Measurements from ENCODE around the gene B3GNT2. TPM values are rescaled to one million over a fixed set of nuclear protein-coding genes. Genes with fewer than 3 reads are reported as not detected.
"Not testable (repeated sequence)": the region's sequence is repeated elsewhere in the genome, so short reads cannot be mapped to it uniquely, and the experiment has no call there.

The B3GNT2 gene, protein sequence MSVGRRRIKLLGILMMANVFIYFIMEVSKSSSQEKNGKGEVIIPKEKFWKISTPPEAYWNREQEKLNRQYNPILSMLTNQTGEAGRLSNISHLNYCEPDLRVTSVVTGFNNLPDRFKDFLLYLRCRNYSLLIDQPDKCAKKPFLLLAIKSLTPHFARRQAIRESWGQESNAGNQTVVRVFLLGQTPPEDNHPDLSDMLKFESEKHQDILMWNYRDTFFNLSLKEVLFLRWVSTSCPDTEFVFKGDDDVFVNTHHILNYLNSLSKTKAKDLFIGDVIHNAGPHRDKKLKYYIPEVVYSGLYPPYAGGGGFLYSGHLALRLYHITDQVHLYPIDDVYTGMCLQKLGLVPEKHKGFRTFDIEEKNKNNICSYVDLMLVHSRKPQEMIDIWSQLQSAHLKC
- total RNA-seq (2014; rRNA removed; shearing (Covaris generic)) = 18.7 and 21.9 TPM in 2 replicates

DNA sequence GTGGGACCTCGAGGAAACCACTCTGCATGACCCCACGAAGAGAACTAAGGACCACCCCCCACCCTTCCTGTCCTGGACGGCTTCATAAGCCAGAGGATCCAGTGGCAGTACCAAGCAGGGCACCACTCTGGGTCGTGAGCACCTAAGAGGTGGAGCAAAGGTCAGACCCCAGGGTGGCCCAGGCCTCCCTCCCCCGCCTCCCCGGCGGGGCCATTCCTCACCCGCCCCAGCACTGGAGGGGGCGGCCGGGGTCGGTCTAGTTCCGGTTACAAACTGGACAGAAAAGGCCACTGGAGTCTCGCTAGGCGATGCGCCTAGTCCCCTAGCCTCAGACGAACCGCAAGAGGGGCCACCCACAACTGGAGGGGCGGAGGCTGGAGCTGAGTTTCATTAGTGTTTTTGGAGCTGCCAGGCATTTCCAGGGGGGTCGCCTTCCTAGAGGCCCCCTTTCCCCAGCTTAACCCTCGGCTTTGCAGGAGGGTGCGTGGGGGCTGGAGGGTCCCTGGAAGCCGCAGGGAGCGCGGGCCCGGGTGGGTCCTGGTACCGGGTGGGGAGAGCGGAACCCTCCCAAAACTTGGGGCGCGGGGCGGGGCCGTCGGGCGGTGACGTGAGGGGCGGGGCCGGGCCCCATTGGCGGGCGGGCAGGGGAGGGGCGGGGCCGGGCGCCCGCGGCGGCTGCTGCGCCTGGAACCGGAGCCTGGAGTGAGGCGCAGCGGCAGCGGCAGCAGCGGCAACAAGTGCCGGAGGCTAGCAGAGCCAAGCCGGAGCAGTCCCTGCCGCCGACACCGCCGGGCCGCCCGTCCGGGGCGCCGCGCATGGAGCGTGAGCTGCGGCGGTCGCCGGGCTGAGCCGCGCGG, at the start of gene B3GNT2:
TSS of gene B3GNT2 (plus strand) at position 695 of the 857 bp plus-strand sequence. CDS start 26,106 bp downstream, outside the sequence.
- DNase-seq (ENCODE audit: low spot score) = peak; percentile 36

DNA sequence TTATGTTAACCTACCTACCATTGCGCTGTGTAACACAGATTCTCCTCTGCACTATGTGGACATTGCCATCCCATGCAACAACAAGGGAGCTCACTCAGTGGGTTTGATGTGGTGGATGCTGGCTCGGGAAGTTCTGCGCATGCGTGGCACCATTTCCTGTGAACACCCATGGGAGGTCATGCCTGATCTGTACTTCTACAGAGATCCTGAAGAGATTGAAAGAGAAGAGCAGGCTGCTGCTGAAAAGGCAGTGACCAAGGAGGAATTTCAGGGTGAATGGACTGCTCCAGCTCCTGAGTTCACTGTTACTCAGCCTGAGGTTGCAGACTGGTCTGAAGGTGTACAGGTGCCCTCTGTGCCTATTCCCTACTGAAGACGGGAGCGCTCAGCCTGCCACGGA, 49.1 kb upstream of the B3GNT2 start:
- DNase-seq (ENCODE audit: low spot score) = not testable (repeated sequence)

DNA sequence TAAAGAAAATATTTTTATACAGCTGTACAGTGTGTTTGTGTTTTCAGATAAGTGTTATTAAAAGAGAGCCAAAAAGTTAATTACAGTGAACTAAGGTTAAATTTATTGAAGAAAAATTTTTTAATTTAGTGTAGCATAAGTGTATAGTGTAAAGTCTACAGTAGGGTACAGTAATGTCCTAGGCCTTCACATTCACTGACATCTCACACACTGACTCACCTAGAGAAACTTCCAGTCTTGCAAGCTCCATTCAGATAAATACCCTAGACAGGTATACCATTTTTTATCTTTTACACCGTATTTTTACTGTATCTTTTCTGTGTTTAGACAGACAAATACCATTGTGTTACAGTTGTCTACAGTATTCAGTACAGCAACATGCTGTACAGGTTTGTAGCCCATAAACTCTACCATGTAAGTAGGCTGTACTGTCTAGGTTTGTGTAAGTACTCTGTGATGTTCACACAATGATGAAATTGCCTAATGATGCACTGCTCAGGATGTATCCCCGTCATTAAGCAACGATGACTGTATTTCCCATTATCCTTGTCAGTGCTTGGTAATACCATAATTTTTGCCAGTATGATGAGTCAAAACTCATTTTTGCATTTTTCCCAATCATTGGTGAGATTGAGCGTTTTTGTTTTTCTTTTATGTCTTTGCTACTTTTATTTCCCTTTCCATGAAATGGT, 48.2 kb upstream of the B3GNT2 start:
- DNase-seq (ENCODE audit: low spot score) = no peak

DNA sequence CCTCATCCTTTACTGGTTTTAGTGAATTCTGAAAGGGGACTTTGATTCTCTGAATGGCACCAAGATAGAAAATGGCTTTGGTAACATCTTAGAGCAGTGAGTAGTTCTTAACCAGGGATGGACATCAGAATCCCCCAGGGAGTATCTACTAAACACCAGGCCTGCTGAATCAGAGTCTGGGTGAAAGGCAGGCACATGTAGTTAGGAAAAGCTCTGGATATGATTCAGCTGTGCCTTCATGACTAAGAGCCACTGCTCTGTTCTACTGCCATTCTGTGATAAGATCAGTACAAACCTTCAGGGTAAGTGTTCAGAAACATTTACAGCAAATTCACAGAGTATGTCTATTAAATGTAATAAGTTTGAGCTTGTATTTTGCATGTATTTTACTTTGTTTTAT, 46.2 kb upstream of the B3GNT2 start:
- DNase-seq (ENCODE audit: low spot score) = peak; percentile 42

DNA sequence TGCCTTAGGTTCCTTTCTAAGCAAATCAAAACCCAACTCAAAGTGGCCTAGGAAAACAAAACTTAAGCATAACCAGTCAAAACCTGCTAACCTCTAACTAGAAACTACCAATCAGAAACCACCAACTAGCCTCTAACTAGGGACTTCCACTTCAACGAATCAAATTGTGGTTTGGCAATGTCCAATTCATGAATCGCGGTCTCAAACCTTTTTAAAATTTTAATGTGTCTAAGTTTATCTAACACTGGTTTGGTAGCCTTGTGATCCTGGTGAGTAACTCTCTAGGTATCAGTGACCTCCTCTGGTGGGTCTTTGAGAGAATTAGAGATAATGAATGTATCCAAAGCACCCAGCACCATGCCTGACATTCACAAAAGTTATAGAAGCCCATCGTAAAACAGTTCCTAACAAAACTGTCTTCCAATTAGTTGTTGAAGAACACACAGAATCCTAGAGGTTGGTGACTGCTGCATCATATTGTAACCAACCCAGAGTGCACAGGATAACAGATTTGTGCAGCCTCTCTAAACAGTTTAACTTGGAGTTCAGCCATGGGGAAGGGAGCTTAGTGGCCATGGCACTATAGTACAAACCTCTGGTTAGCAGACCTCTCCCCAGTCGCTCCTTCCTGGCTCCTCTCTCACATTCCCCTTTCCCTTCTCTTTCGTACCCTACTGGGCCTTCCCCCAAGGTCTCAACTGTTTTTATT, 45.2 kb upstream of the B3GNT2 start:
- DNase-seq (ENCODE audit: low spot score) = no peak

DNA sequence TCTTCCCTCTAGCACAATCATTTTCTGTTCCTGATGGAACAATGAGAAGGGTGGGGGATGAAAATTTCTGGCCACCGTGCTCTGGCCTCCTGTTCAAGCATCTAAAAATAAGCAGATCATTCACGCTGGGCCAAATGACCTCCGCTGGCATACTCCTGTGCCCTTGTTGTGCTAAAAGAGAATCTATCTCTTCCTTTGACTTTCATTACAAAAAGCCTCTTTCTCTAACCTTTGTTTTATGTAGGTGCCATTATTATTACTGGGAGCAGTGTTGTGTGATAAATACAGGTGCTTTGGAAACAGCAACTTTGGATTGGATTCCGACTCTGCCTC, 44.6 kb upstream of the B3GNT2 start:
- DNase-seq (ENCODE audit: low spot score) = no peak

DNA sequence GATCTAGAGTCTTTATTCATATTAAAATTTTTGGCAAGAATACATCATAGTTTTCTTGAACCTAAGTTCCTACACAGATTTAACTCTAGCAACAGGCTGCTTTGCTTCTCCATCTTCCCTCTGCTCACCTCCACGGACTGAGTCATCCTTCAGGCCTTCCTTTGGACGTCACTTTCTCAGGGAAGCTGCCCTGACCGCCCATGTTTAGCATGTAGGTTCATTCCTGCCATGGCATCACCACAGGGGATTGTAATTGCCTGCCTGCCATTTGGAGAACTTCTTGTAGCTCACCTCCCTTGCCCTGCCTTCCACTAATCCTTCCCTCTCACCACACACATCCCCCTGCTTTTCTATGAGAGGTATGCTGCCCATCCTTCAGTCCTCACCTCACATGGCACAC, 43.9 kb upstream of the B3GNT2 start:
- DNase-seq (ENCODE audit: low spot score) = peak; percentile 53

DNA sequence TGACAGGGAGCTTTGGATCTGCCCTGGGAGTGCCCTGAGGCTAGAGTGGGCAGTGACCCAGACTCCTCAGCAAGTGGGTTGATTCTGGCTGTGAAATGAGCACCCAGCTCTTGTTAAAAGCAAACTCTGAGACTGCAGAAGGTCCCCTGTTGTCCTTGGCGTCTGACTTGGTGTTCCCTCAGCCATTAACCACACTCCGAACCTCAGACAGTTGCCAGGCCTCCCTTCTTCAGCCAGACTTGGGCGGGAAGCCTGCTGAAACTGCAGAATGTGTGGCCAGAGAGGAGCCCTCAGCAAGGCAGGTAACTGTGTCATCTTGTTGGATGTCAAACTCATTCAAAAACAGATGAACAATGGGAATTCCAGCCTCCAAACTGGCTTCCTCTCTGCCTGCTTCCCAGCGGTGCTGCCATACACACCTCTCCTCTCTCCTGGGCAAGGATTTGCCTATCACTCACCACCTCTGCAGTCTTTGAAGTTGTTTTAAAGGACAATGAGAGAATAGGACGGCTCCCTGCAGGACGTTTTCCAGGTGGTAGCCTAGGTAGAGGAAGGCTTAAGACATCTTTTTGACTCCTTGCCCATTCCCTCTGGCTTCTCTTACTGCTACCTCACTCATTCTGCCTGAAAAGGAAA, 38.9 kb upstream of the B3GNT2 start:
- no peak for DNase-seq (ENCODE audit: low spot score)

DNA sequence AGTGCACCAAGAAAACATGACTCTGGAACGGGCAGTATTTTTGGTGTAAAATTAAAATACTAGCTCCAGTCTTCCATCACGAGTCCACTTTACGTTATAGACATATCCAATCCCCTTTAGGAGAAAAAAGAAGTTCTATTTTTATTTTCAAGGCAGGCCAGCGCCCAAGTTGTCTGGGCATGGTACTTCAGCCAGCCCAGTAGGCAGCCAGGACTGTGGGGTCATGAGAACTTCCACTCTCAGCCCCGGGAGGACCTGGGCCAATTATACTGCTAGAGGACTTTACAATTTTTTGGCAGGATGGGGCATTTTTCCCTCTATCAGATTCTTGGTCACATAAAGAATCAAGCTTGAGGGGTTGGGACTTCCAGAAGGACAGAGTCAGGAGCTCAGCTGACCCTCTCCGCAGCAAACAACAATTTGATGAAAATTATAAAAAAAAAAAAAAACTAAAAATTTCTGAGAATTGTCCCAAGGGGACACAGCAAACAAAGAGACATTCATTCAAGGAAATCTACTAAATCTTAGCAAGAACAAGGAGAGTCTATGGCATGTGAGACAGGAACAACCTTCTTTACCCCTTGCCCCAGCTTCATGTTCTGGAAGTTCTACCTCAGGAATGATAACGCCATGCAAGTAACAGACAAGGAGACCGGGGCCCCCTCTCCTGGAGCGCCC, 37.3 kb upstream of the B3GNT2 start:
- no peak for DNase-seq (ENCODE audit: low spot score)

DNA sequence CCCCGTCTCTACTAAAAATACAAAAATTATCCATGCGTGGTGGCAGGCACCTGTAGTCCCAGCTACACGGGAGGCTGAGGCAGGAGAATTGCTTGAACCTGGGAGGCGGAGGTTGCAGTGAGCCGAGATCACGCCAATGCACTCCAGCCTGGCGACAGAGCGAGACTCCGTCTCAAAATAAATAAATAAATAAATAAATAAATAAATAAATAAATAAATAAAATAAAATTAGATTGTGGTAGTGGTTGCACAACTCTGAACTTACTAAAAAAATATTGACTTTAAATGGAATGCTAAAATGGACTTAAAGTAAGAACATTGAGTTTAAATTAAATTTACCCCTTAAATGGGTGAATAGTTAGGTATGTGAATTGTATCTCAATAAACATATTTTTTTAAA, 35.2 kb upstream of the B3GNT2 start:
- not testable (repeated sequence) for DNase-seq (ENCODE audit: low spot score)

DNA sequence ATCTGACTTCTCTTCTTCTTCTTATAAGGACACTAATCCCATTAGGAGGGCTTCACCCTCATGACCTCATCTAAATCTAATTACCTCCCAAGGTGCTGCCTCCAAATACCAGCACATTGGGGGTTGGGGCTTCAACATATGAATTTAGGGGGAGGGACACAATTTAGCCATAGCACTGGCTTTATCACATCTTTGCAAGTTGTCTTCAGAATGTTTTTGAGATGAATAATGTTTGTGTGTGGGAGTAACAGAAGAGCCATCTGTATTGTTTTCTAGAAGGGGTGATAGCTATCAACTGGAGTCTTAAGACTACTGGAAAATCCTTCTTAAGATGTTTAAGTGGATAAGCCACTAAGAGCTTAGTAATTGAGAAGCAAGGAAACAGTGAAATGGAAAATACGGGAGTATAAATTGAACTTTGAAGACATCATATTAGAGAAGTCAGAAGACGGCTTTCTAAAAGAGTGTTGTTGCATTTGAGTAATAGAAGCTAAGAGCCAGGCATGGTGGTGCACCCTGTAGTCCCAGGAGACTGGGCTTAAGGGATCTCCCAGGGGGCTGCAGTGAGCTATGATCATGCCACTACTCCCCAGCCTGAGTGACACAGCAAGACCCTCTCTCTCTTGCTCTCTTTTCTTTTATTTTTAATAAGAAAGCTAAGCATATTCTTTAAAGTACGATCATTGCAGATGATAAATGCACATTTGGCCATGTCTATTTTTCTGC, 32.6 kb upstream of the B3GNT2 start:
- DNase-seq (ENCODE audit: low spot score) = no peak

DNA sequence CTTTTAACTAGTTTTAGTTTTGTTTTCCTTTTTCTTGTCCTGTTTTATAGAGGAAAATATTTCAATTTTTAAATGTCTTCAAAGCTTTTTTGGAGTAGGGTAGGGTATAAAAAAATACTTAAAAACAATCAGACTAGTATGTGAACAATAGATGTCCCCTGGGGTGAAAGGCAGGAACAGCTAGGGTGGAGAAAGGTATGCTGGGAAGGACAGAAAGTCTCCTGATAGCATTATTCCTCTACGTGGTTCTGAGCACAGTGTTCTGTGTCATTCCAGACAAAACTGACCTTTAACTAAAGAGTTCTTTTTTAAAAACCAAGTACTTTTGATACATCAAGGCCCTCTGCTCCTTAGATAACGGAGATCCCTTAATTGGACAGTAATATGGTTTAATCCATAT, 32.1 kb upstream of the B3GNT2 start:
- no peak for DNase-seq (ENCODE audit: low spot score)

DNA sequence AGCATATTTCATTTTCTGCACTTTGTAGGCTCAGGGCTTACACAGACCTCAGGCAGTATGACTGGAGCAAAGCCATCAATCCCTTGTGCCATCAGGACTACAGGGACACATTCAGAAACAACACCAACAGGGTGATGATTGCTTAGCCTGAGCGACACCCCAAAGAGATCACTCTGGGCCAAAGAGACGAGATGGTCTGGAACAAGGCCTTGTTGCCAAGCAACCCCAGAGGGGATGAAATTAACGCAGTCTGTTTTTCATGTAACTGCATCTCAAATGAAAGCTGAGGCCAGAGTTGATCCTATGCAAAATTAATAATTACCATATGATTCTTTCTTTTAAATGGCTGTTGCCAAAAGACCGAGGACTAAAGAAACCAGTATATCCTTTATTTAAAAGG, 20.2 kb upstream of the B3GNT2 start:
- no peak for DNase-seq (ENCODE audit: low spot score)

DNA sequence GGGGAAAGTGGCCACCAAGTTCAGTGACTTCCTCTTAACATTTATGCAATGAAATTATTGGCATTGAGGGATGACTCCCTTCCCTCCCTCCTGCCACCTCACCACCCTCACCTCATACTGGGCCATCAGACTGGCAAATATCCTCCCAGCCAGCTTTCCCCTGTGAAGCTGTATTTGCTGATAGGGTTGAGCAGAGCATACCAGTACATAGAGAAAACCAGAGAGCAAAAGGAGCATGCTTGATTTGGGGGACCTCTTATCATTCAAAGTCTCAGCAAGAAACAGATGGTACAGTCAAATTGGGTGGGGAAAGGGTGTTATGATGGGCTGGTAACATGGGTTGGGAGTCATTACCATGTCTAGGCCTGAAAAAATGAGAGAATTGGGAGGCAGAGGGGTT, 19.1 kb upstream of the B3GNT2 start:
- no peak for DNase-seq (ENCODE audit: low spot score)

DNA sequence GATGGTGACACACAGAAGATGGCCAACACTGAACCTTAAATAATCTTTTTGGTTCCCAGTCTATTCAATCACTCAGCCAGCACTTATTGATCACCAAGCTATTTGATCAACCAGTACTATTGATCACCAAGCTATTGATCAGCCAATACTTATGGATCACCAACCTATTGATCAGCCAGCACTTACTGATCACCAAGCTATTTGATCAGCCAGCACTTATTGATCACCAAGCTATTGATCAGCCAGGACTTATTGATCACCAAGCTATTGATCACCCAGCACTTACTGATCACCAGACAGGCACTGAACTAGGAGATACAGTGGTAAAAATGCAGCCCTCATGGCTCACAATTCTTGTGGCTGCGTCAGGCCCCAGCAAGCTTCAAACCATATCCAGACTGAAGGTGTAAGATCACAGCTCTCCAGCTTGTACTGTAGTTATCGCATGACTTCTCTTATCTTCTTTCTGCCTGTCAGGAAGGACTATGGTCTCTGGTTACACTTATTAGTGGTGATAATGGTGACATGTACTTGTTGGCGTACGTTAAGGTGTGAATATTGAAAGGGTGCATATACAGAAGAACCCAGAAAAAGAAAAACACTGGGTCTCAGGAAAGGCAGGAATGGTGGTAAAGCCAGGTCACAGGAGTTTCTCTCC, 18.4 kb upstream of the B3GNT2 start:
- DNase-seq (ENCODE audit: low spot score) = no peak

DNA sequence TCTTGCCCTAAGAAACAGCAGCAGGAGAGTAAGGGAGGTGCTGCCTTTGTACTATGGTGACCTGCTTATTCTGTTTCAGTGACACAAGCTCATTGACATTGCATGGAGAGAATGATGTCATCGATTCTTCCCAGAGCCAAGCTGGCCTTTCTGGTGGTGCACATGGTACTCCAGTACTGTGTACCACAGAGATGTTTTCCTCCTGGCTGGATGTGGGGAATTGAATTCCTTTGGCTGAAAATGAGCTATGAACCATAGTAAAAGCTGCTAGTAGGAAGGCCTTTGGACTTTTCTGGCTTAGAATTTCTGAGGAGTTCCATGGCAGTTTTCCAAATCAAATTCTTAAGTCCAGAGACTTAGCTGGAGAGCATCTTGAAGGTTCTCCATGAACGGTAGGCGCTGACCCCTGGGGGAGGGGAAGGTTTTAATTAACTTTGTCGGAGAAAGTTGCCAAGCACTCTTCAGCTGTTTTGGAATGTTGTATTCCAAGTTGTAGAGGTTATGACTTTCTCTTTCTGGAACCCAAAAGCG, 17.1 kb upstream of the B3GNT2 start:
- no peak for DNase-seq (ENCODE audit: low spot score)

DNA sequence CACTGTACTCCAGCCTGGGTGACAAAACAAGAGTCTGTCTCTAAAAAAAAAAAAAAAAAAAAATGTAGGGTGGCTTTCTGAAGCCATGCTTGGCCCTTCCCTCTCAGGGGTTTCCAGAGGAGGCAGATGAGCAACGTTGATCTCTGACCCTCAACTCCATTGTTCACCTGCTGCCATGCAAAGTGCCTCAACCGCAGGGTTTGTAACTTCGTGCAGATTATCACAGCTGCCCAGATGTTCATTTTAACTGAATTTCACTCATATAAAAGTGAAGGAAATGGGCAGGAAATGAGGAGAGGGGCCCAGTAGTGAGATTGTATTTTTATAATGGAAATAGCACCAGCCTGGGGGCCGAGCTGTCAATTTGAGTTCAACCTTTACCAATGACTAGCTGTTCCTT, 14.9 kb upstream of the B3GNT2 start:
- no peak for DNase-seq (ENCODE audit: low spot score)

DNA sequence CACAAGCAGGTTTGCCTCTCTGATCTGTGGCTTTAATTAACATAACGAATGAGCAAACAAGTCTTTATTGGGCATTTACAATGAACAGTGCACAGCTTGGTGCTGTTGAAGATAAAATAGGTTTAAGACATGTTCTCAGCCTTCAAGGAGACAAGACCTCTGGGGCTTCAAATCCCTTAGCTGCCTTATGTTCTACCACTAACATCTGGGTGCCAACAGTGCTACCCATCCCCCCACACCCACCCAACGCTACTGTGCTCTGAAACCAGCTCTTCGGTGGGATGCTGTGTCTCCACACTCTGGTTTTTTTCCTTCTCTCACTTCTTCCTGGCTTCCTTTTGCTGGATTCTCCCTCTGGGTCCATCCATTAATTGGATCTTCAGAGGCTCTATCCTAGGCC, 14.1 kb upstream of the B3GNT2 start:
- DNase-seq (ENCODE audit: low spot score) = no peak

DNA sequence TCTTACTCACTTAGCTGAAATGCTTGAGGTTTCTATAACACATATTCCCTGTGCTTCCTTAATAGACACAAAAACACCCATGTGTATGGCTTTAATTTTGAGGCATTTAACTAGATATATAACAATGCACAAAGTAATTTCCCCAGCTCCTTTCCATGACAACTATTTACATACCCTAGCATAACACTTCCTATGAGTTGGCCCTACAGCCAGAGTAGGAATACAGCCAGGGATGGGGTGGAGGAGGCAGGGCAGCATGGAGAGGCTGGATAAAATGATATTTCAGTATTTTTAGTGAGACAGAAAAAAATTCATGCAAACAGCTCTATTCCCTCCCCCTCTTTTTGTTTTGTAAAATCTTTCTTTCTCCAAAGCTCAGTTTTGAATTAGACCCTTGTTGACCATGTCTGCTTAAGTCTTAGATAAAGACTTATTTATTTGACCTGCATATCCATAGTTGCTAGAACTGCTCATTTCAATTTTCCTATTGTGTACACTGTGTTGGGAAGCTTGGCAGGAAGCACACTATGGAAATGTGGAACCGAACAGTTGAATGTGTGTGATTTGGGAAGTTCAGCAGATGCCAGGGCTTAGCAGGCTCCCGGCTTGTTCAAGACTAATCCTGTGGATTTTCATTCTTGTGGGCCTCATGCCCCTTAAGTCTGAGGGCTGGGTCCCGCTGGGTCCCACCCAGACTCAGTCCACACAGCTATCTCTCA, 11.2 kb upstream of the B3GNT2 start:
- DNase-seq (ENCODE audit: low spot score) = no peak

All from H4 (cell line).